GM12878 (cell line): ENCODE measurements around the gene PTPRN2. TPM values are rescaled to one million over a fixed set of nuclear protein-coding genes. Genes with fewer than 3 reads are reported as not detected.

Experiments used
- ATAC-seq: fragments of 200-7000 bp; cut with Tn5 transposase; 3 replicates; pipeline ENCODE4 v1.9.1; 2020; ENCODE audit warnings: mild to moderate bottlenecking, moderate library complexity
- BruUV-seq: library from RNA; stranded (reverse); fragments of 400-500 nt; replicated peaks from 2 replicates; lab custom pipeline; 2021; lab: Mats Ljungman, UMichigan
- CTCF ChIA-PET: fragments of 300-600 bp; sonication (Branson Sonifier 250); formaldehyde crosslinking; extraction: SDS; loops from one replicate; lab custom pipeline; 2021; ENCODE audit warnings: inconsistent platforms; lab: Yijun Ruan, JAX
- POLR2A ChIA-PET: fragments of 350-600 bp; formaldehyde crosslinking; extraction: SDS; loops from one replicate; lab custom pipeline; 2021; ENCODE audit warnings: inconsistent platforms; lab: Charles Lee
- RAD21 ChIA-PET: fragments of 300-600 bp; sonication (Branson Sonifier 250); formaldehyde crosslinking; loops from one replicate; lab custom pipeline; 2023; ENCODE audit warnings: antibody characterized with exemption; ENCODE audit not compliant: unreplicated experiment; lab: Charles Lee
- SMC1A ChIA-PET: fragments of 300-600 bp; sonication (Branson Sonifier 250); formaldehyde crosslinking; loops from one replicate; lab custom pipeline; 2023; ENCODE audit not compliant: unreplicated experiment, uncharacterized antibody; lab: Charles Lee
- DNase-seq: peaks from one replicate; pipeline ENCODE4 v3.0.0-alpha.2; 2011; ENCODE audit warnings: low read depth, low spot score
- FAIRE-seq: peaks from 3 replicates; lab custom pipeline; 2011; peaks lifted over from hg19 to GRCh38; lab: Jason Lieb, UNC
- H2AFZ ChIP-seq: 2 replicates; pipeline ENCODE4 v1.6.0; 2011; ENCODE audit warnings: low read depth, low read length, control low read depth; ENCODE audit not compliant: control insufficient read depth
- H3K27ac ChIP-seq: 2 replicates; pipeline ENCODE4 v1.5.1; 2011; ENCODE audit warnings: control low read depth; ENCODE audit not compliant: control insufficient read depth, insufficient read depth
- H3K27me3 ChIP-seq, 2 experiments: replicated peaks in 1 of 2; 2 replicates each; pipeline versions ENCODE4 v1.6.0 to v1.6.1; 2011; ENCODE audit warnings: low read length in 1 of 2; ENCODE audit not compliant: control insufficient read depth in 2 of 2, insufficient read depth in 2 of 2
- H3K36me3 ChIP-seq, 2 experiments: 2 replicates each; pipeline ENCODE4 v1.5.1; 2011; ENCODE audit warnings: low read length in 1 of 2; ENCODE audit not compliant: control insufficient read depth in 2 of 2, insufficient read depth in 2 of 2
- H3K4me1 ChIP-seq: 2 replicates; pipeline ENCODE4 v1.6.1; 2011; ENCODE audit warnings: mild to moderate bottlenecking, low read length, moderate library complexity, mixed read lengths; ENCODE audit not compliant: control insufficient read depth, insufficient read depth
- H3K4me2 ChIP-seq: 2 replicates; pipeline ENCODE4 v1.6.0; 2011; ENCODE audit warnings: control low read depth; ENCODE audit not compliant: control insufficient read depth, insufficient read depth
- H3K4me3 ChIP-seq: fragments of 200-600 bp; sonication (generic); 2 replicates; pipeline ENCODE4 v1.5.1; 2016
- H3K79me2 ChIP-seq: 2 replicates; pipeline ENCODE4 v1.6.0; 2011; ENCODE audit warnings: low read length; ENCODE audit not compliant: control insufficient read depth, insufficient read depth
- H3K9ac ChIP-seq: 2 replicates; pipeline ENCODE4 v1.8.0; 2011; ENCODE audit warnings: low read length, control low read depth, mixed read lengths; ENCODE audit not compliant: control insufficient read depth, insufficient read depth
- H3K9me3 ChIP-seq: replicated peaks from 3 replicates; pipeline ENCODE4 v1.5.1; 2011; ENCODE audit warnings: mild to moderate bottlenecking, low read length; ENCODE audit not compliant: control insufficient read depth, insufficient read depth
- H4K20me1 ChIP-seq: 2 replicates; pipeline ENCODE4 v1.6.0; 2011; ENCODE audit not compliant: control insufficient read depth, insufficient read depth
- CREM ChIP-seq: IDR thresholded peaks from 2 replicates; pipeline ENCODE4 v1.6.1; 2014; ENCODE audit warnings: antibody characterized with exemption, low read depth
- WRNIP1 ChIP-seq: IDR thresholded peaks from 2 replicates; pipeline ENCODE4 v1.6.1; 2011; ENCODE audit warnings: low read depth, low read length, improper control_type of control experiment, borderline replicate concordance
- YBX1 ChIP-seq: fragments of 450-650 bp; IDR thresholded peaks from 2 replicates; pipeline ENCODE4 v1.6.1; 2016; ENCODE audit warnings: antibody characterized with exemption
- ZBED1 ChIP-seq: IDR thresholded peaks from 2 replicates; pipeline ENCODE4 v1.6.1; 2016; ENCODE audit warnings: borderline replicate concordance
- WGBS: methylation state at CpG from one replicate; pipeline ENCODE4 v1.1.6; 2016; ENCODE audit warnings: low lambda C conversion rate; ENCODE audit not compliant: insufficient replicate concordance, insufficient coverage; ENCODE audit errors: missing lambda C conversion rate; 5-methylcytosine and 5-hydroxymethylcytosine counted together
- in situ Hi-C: fragments of 300-500 bp; cut with MboI; formaldehyde crosslinking; loops from 9 replicates; pipeline ENCODE4 v1.14.3; 2018; ENCODE audit warnings: mixed read lengths
- intact Hi-C: fragments of 100-400 bp; cut with micrococcal nuclease; formaldehyde crosslinking; loops from one replicate; pipeline ENCODE4 v1.14.2; 2022; ENCODE audit not compliant: unreplicated experiment
- polyA plus RNA-seq, 11 experiments: library from polyadenylated mRNA; depleted of rRNA in 4 of 11; unstranded in 6 of 11; stranded (reverse) in 5 of 11; fragments of >200 nt; fragmentation: Nextera tagmentation in 4 of 11; fragmentation: Illumina TruSeq in 1 of 11; extraction: Ambion mirVana in 4 of 11; extraction: Trizol in 1 of 11; gene quantifications; 1 replicate in 1 of 11; 2 replicates in 10 of 11; pipeline versions ENCODE4 v1.2.1 to v1.2.3, GENCODE V29; 2011 to 2016; ENCODE audit warnings: inconsistent platforms in 2 of 11, missing spikeins in 2 of 11, low read depth in 1 of 11
- total RNA-seq, 4 experiments: library from RNA; depleted of rRNA in 3 of 4; stranded (reverse); fragments of >200 nt in 3 of 4; fragmentation: Illumina TruSeq in 1 of 4; extraction: Trizol in 1 of 4; gene quantifications; 2 replicates each; pipeline versions ENCODE4 v1.2.1 to v1.2.3, GENCODE V29; 2013 to 2021
- TF ChIP-seq, protein P1 (sequence below): IDR thresholded peaks from 2 replicates; pipeline ENCODE4 v1.6.1; 2012; ENCODE audit warnings: mild to moderate bottlenecking, low read depth, low read length

The PTPRN2 gene
- total and polyA plus RNA-seq, 10 of the 15 experiments (the other 5 are each of a cell fraction or from before 2014, with no cell fraction given) = 5.4 TPM; not detected in 9

DNA sequence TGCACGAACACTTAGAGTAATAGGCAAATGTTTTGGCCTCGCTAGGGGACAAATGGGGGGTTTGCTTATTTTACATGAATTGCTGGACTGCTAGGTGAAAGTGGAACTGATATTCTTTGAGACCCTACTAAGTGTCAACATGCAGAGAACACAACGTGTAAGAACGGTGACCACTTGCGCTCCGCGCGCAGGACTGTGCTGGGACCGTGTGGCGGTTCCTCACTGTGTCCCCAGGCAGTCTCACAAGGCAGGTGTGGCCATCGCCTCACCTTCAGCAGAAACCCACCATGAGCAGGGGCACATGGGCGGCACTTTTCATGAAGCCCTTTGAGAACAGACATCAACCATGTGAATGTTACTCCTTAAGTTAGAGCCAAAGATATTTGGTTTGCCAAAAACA, 27.2 kb downstream of the PTPRN2 start:
- BruUV-seq = no TSS peak
- no peak overlapping the region for H3K27ac ChIP-seq
- H3K79me2 ChIP-seq = no peaks in the 10 kb centered on the region
- POLR2A ChIA-PET = no interaction called here
- RAD21 ChIA-PET = no interaction called here
- H3K4me3 ChIP-seq = no peak overlapping the region
- 59% methylated on average over 12 of the region's 12 CpGs for WGBS
- DNase-seq (no peak), ATAC-seq (no peak), FAIRE-seq (no peak)
- SMC1A ChIA-PET = no interaction called here
- no peaks in the 10 kb centered on the region; the same call in 2 of the 3 replicates for H3K9me3 ChIP-seq
- intact Hi-C loops = no loop called here
- in situ Hi-C loops = no loop called here
- H3K4me1 ChIP-seq = no peaks in the 10 kb centered on the region
- no peak overlapping the region for H3K4me2 ChIP-seq
- H3K9ac ChIP-seq = no peak overlapping the region
- TF ChIP-seq WRNIP1 (no peak), ZBED1 (no peak), YBX1 (no peak), CREM (no peak)
- TF ChIP-seq, protein P1, sequence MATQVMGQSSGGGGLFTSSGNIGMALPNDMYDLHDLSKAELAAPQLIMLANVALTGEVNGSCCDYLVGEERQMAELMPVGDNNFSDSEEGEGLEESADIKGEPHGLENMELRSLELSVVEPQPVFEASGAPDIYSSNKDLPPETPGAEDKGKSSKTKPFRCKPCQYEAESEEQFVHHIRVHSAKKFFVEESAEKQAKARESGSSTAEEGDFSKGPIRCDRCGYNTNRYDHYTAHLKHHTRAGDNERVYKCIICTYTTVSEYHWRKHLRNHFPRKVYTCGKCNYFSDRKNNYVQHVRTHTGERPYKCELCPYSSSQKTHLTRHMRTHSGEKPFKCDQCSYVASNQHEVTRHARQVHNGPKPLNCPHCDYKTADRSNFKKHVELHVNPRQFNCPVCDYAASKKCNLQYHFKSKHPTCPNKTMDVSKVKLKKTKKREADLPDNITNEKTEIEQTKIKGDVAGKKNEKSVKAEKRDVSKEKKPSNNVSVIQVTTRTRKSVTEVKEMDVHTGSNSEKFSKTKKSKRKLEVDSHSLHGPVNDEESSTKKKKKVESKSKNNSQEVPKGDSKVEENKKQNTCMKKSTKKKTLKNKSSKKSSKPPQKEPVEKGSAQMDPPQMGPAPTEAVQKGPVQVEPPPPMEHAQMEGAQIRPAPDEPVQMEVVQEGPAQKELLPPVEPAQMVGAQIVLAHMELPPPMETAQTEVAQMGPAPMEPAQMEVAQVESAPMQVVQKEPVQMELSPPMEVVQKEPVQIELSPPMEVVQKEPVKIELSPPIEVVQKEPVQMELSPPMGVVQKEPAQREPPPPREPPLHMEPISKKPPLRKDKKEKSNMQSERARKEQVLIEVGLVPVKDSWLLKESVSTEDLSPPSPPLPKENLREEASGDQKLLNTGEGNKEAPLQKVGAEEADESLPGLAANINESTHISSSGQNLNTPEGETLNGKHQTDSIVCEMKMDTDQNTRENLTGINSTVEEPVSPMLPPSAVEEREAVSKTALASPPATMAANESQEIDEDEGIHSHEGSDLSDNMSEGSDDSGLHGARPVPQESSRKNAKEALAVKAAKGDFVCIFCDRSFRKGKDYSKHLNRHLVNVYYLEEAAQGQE = no peak
- H3K36me3 ChIP-seq = no peaks in the 10 kb centered on the region
- H4K20me1 ChIP-seq = no peaks in the 10 kb centered on the region
- H3K27me3 ChIP-seq = no peaks in the 10 kb centered on the region
- H2AFZ ChIP-seq = no peak overlapping the region
- CTCF ChIA-PET = no interaction called here
